GM12892 (cell line): ENCODE data around the gene JARID2.

Experiments
- POLR2A ChIP-seq: IDR thresholded peaks from 2 replicates; pipeline ENCODE4 v1.6.1; 2011; ENCODE audit warnings: low read depth, low read length, control low read depth
- POLR2AphosphoS5 ChIP-seq: IDR thresholded peaks from 2 replicates; pipeline ENCODE4 v1.6.1; 2011; ENCODE audit warnings: low read depth, low read length, control low read depth
- TAF1 ChIP-seq: IDR thresholded peaks from 2 replicates; pipeline ENCODE4 v1.6.1; 2011; ENCODE audit warnings: low read depth, mild to moderate bottlenecking, control low read depth, low read length, borderline replicate concordance

- TF ChIP-seq POLR2AphosphoS5, result no peak
- TF ChIP-seq TAF1, result no peak
- no peak for TF ChIP-seq POLR2A
Observed at GRCh38 chr6:15206887-15207286, 39.0 kb upstream of the JARID2 start.
